IMR-90 (cell line): Measurements from ENCODE around the gene C19orf85. TPM values are rescaled to one million over a fixed set of nuclear protein-coding genes. Genes with fewer than 3 reads are reported as not detected.

ENCODE experiments used
- ATAC-seq: fragments of 200-7000 bp; cut with Tn5 transposase; 2 replicates; pipeline ENCODE4 v1.9.1; 2020; ENCODE audit warnings: low read depth, mild to moderate bottlenecking, moderate library complexity
- BruUV-seq: library from RNA; stranded (reverse); fragments of 400-500 nt; replicated peaks from 2 replicates; lab custom pipeline; 2021; lab: Mats Ljungman, UMichigan
- CTCF ChIA-PET: fragments of 300-600 bp; formaldehyde crosslinking; extraction: SDS; loops from one replicate; lab custom pipeline; 2021; ENCODE audit warnings: antibody characterized with exemption; lab: Yijun Ruan, JAX
- POLR2A ChIA-PET: fragments of 300-600 bp; sonication (Branson Sonifier 250); formaldehyde crosslinking; loops from one replicate; lab custom pipeline; 2022; ENCODE audit warnings: antibody characterized with exemption; ENCODE audit not compliant: unreplicated experiment; lab: Charles Lee
- DNase-seq: peaks from one replicate; pipeline ENCODE4 v3.0.0; 2013
- H2AFZ ChIP-seq: replicated peaks from 2 replicates; pipeline ENCODE3; 2013; ENCODE audit warnings: low read length, mild to moderate bottlenecking; ENCODE audit not compliant: poor library complexity
- H2AK5ac ChIP-seq: 2 replicates; pipeline ENCODE4 v1.6.1; 2013; ENCODE audit warnings: low read depth, low read length, inconsistent platforms
- H2AK9ac ChIP-seq: replicated peaks from 2 replicates; pipeline ENCODE3; 2013; ENCODE audit warnings: mild to moderate bottlenecking, low read depth, low read length, moderate library complexity; ENCODE audit not compliant: poor library complexity
- H2BK120ac ChIP-seq: 2 replicates; pipeline ENCODE4 v1.6.1; 2013; ENCODE audit warnings: low read depth, low read length, inconsistent platforms
- H2BK15ac ChIP-seq: 3 replicates; pipeline ENCODE4 v1.6.1; 2013; ENCODE audit warnings: low read depth, low read length, inconsistent platforms
- H2BK20ac ChIP-seq: 2 replicates; pipeline ENCODE4 v1.6.1; 2013; ENCODE audit warnings: low read depth, mild to moderate bottlenecking, inconsistent platforms, low read length, moderate library complexity
- H2BK5ac ChIP-seq: 2 replicates; pipeline ENCODE4 v1.6.1; 2013; ENCODE audit warnings: mild to moderate bottlenecking, low read depth, low read length, inconsistent platforms; ENCODE audit not compliant: poor library complexity, severe bottlenecking
- H3K14ac ChIP-seq: replicated peaks from 2 replicates; pipeline ENCODE4 v1.6.1; 2013; ENCODE audit warnings: low read depth, low read length, inconsistent platforms
- H3K18ac ChIP-seq: 2 replicates; pipeline ENCODE4 v1.6.1; 2013; ENCODE audit warnings: low read depth, low read length, control low read depth
- H3K23ac ChIP-seq: 2 replicates; pipeline ENCODE4 v1.6.1; 2013; ENCODE audit warnings: low read depth, low read length, inconsistent platforms
- H3K27ac ChIP-seq: 2 replicates; pipeline ENCODE4 v1.5.1; 2013; ENCODE audit warnings: mild to moderate bottlenecking, control low read depth, low read length; ENCODE audit not compliant: insufficient read depth
- H3K27me3 ChIP-seq: 2 replicates; pipeline ENCODE4 v1.6.1; 2013; ENCODE audit warnings: low read length; ENCODE audit not compliant: control insufficient read depth, insufficient read depth
- H3K36me3 ChIP-seq: 2 replicates; pipeline ENCODE4 v1.6.1; 2013; ENCODE audit warnings: low read length, mixed read lengths; ENCODE audit not compliant: control insufficient read depth, insufficient read depth
- H3K4ac ChIP-seq: 2 replicates; pipeline ENCODE4 v1.6.1; 2013; ENCODE audit warnings: low read depth, low read length, inconsistent platforms
- H3K4me1 ChIP-seq: 2 replicates; pipeline ENCODE4 v1.6.1; 2013; ENCODE audit warnings: low read length, mixed read lengths; ENCODE audit not compliant: control insufficient read depth, insufficient read depth
- H3K4me2 ChIP-seq: 2 replicates; pipeline ENCODE4 v1.6.1; 2013; ENCODE audit warnings: low read depth, mild to moderate bottlenecking, control low read depth, low read length, moderate library complexity
- H3K4me3 ChIP-seq: 2 replicates; pipeline ENCODE4 v1.5.1; 2013; ENCODE audit warnings: low read depth, mild to moderate bottlenecking, control low read depth, low read length, moderate library complexity; ENCODE audit not compliant: insufficient read depth
- H3K56ac ChIP-seq: 2 replicates; pipeline ENCODE4 v1.6.1; 2013; ENCODE audit warnings: low read length, inconsistent platforms; ENCODE audit not compliant: insufficient read depth; ENCODE audit errors: extremely low read depth
- H3K79me1 ChIP-seq, 2 experiments: 2 replicates each; pipeline ENCODE4 v1.6.1; 2013; ENCODE audit warnings: low read length in 2 of 2, inconsistent platforms in 1 of 2, low read depth in 1 of 2
- H3K9ac ChIP-seq: 2 replicates; pipeline ENCODE4 v1.6.1; 2013; ENCODE audit warnings: low read depth, low read length, control low read depth
- H3K9me1 ChIP-seq: 2 replicates; pipeline ENCODE4 v1.6.1; 2013; ENCODE audit warnings: low read length, inconsistent platforms; ENCODE audit not compliant: insufficient read depth
- H3K9me3 ChIP-seq: 2 replicates; pipeline ENCODE4 v1.6.1; 2013; ENCODE audit warnings: low read length; ENCODE audit not compliant: control insufficient read depth, insufficient read depth
- H4K20me1 ChIP-seq: 2 replicates; pipeline ENCODE4 v1.6.1; 2013; ENCODE audit warnings: low read length, inconsistent platforms; ENCODE audit not compliant: insufficient read depth
- H4K5ac ChIP-seq: 2 replicates; pipeline ENCODE4 v1.6.1; 2013; ENCODE audit warnings: mild to moderate bottlenecking, low read depth, low read length, control low read depth
- H4K8ac ChIP-seq, 2 experiments: 2 replicates each; pipeline ENCODE4 v1.6.1; 2013; ENCODE audit warnings: low read depth in 2 of 2, low read length in 2 of 2, control low read depth in 1 of 2, inconsistent platforms in 1 of 2
- H4K91ac ChIP-seq: 2 replicates; pipeline ENCODE4 v1.6.1; 2013; ENCODE audit warnings: low read depth, low read length, inconsistent platforms; ENCODE audit not compliant: insufficient read depth
- BHLHE40 ChIP-seq: fragments of 150-350 bp; IDR thresholded peaks from 2 replicates; pipeline ENCODE4 v1.6.1; 2016; ENCODE audit warnings: mild to moderate bottlenecking, low read depth, low read length
- CEBPB ChIP-seq: IDR thresholded peaks from 2 replicates; pipeline ENCODE4 v1.6.1; 2012; ENCODE audit warnings: low read depth, low read length, improper control_type of control experiment
- FOS ChIP-seq: fragments of 150-350 bp; IDR thresholded peaks from 2 replicates; pipeline ENCODE4 v1.6.1; 2016; ENCODE audit warnings: low read depth, low read length
- MXI1 ChIP-seq: IDR thresholded peaks from 2 replicates; pipeline ENCODE4 v1.6.1; 2012; ENCODE audit warnings: low read depth, mild to moderate bottlenecking, low read length, moderate library complexity, borderline replicate concordance
- RAD21 ChIP-seq: IDR thresholded peaks from 2 replicates; pipeline ENCODE4 v1.6.1; 2012; ENCODE audit warnings: low read length, improper control_type of control experiment
- RFX5 ChIP-seq: IDR thresholded peaks from 2 replicates; pipeline ENCODE4 v1.8.0; 2012; ENCODE audit warnings: low read depth, mild to moderate bottlenecking, low read length, moderate library complexity
- SMC3 ChIP-seq: fragments of 150-350 bp; IDR thresholded peaks from 2 replicates; pipeline ENCODE4 v1.6.1; 2016; ENCODE audit warnings: low read depth, mild to moderate bottlenecking, antibody characterized with exemption, low read length, moderate library complexity
- USF2 ChIP-seq: fragments of 150-350 bp; IDR thresholded peaks from 2 replicates; pipeline ENCODE4 v1.6.1; 2017; ENCODE audit warnings: mild to moderate bottlenecking, antibody characterized with exemption, low read length, low read depth
- WGBS, 2 experiments: methylation state at CpG; one replicate each; pipeline versions ENCODE4 v1.1.5 to v1.1.7; 2013; ENCODE audit warnings: missing lambda C conversion rate in 2 of 2; ENCODE audit not compliant: insufficient read length in 1 of 2; ENCODE audit errors: extremely low coverage in 2 of 2; 5-methylcytosine and 5-hydroxymethylcytosine counted together
- dilution Hi-C: fragments of 300-500 bp; cut with HindIII; formaldehyde crosslinking; loops from one replicate; pipeline ENCODE4 v1.14.3; 2018; ENCODE audit warnings: low sequenced_read_pairs; ENCODE audit not compliant: unreplicated experiment
- in situ Hi-C: fragments of 300-500 bp; cut with MboI; formaldehyde crosslinking; loops from 3 replicates; pipeline ENCODE4 v1.14.3; 2019; ENCODE audit warnings: low sequenced_read_pairs, inconsistent platforms, mixed read lengths
- intact Hi-C: fragments of 100-400 bp; cut with micrococcal nuclease; formaldehyde crosslinking; loops from 2 replicates; pipeline ENCODE4 v1.10.0; 2022
- polyA plus RNA-seq, 3 experiments: library from polyadenylated mRNA; depleted of rRNA; stranded (reverse); fragments of >200 nt; gene quantifications; 2 replicates each; pipeline ENCODE4 v1.2.3, GENCODE V29; 2012; ENCODE audit warnings: low replicate concordance in 1 of 3
- total RNA-seq: library from RNA; depleted of rRNA; stranded (reverse); fragments of >200 nt; gene quantifications from 2 replicates; pipeline ENCODE4 v1.2.3, GENCODE V29; 2012

Gene C19orf85
- total and polyA plus RNA-seq, 2 of the 4 experiments (the other 2 are of a cell fraction), result not detected

GRCh38 chr19:55472463-55472862 is 7.9 kb upstream of the C19orf85 start:
- BruUV-seq, result no TSS peak
- peak overlapping the region; percentile 1; the same call in 1 of the 2 replicates for H2BK120ac ChIP-seq
- H2BK20ac ChIP-seq, result no peak overlapping the region
- intact Hi-C loops (no loop called here), dilution Hi-C loops (no loop called here), in situ Hi-C loops (no loop called here)
- no peak overlapping the region for H3K9ac ChIP-seq
- H3K4ac ChIP-seq, result 0 out of 2 replicates have a peak overlapping the region, but pooled peaks have one; percentile 25
- H3K9me1 ChIP-seq, result peaks cover 8% of the 10 kb centered on the region; the same call in 1 of the 2 replicates
- no peak overlapping the region for H3K27ac ChIP-seq
- no peak for ATAC-seq
- H3K9me3 ChIP-seq, result no peaks in the 10 kb centered on the region
- peaks cover 0 to 11% of the 10 kb centered on the region in 2 experiments; a peak in 2 of 4 replicates for H3K79me1 ChIP-seq
- H3K36me3 ChIP-seq, result no peaks in the 10 kb centered on the region
- TF ChIP-seq USF2, result no peak
- no peak for TF ChIP-seq MXI1
- 0 out of 2 replicates have a peak, but pooled peaks have one; percentile 25 for TF ChIP-seq BHLHE40
- no peak for TF ChIP-seq FOS
- no peak for TF ChIP-seq RFX5
- no peak for TF ChIP-seq RAD21
- no peak for TF ChIP-seq CEBPB
- no peak for TF ChIP-seq SMC3
- no peak overlapping the region for H3K4me3 ChIP-seq
- ChIA-PET POLR2A (no interaction called here), CTCF (no interaction called here)
- no peak overlapping the region for H2BK15ac ChIP-seq
- peak overlapping the region; percentile 79 for H2AFZ ChIP-seq
- H3K14ac ChIP-seq, result peak overlapping the region; percentile 50; the same call in 1 of the 2 replicates
- H3K4me1 ChIP-seq, result peaks cover 9% of the 10 kb centered on the region
- no peaks in the 10 kb centered on the region for H3K27me3 ChIP-seq
- no peaks in the 10 kb centered on the region for H4K20me1 ChIP-seq
- H4K8ac ChIP-seq, result peak overlapping the region in 1 of 2 experiments; percentile 66; a peak in 3 of 4 replicates
- peak overlapping the region; percentile 38 for H4K5ac ChIP-seq
- H3K56ac ChIP-seq, result no peak overlapping the region
- peak overlapping the region; percentile 41; the same call in 1 of the 2 replicates for H4K91ac ChIP-seq
- H3K18ac ChIP-seq, result no peak overlapping the region
- H3K4me2 ChIP-seq, result no peak overlapping the region
- DNase-seq, result peak; percentile 79
- H2AK5ac ChIP-seq, result no peak overlapping the region
- H2BK5ac ChIP-seq, result no peak overlapping the region
- WGBS, 2 experiments, result 90% methylated on average over 6 of the region's 8 CpGs; no CpG with 5 or more reads in 1 of the 2 experiments
- no peak overlapping the region for H3K23ac ChIP-seq
- peak overlapping the region; percentile 60 for H2AK9ac ChIP-seq
